GM21390 (cell line): ENCODE results near the gene SELENOV.

Experiments
- ATAC-seq: cut with Tn5 transposase; IDR thresholded peaks from one replicate; pipeline ENCODE4 v1.9.1; 2021; ENCODE audit not compliant: unreplicated experiment

The SELENOV gene

DNA sequence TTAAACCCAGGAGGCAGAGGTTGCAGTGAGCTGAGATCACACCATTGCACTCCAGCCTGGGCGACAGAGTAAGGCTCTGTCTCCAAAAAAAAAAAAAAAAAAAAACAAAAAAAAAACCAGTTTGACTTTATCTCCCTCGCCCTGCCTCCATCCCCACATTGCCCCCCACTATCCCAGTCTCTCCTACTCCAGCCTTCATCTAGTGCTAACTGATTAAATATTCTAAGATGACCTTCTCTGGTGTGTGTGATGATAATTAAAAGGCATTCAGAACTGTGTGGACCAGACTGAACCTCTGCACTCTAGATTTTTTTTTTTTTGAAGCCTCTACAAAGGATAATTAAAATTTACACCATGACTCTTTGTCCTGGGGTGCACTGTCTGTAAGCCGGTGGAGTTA is 22.2 kb upstream of the SELENOV start:
- no peak for ATAC-seq

DNA sequence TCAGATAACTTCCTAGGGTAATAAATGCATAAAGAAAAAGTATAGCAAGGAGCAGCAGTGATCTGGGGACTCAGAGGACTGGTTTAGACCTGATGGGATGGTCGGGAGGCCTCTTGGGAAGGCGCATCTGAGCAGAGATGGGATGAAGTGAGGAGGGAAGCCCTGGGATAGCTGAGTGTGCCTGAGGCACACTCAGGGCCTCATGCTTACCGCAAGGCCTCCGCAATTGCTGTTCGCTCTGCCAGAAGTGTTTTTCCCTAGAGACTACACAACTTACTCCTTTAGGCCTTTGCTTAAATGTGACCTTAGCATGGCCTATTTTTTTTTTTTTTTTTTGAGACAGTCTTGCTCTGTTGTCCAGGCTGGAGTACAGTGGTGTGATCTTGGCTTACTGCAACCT is 20.3 kb upstream of the SELENOV start:
- ATAC-seq = no peak

DNA sequence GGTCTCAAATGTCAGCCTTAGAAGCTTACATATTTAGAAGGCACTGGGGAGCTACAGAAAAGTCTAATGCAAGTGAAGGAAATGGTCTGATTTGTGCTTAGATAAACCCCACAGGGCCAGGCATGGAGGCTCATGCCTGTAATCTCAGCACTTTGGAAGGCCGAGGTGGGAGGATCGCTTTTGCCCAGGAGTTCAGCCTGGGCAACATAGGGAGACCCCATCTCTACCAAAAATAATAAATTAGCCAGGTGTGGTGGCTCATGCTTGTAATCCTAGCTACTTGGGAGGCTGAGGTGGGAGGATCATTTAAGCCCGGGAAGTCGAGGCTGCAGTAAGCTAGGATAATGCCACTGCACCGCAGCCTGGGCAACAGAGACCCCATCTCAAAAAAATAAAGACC is 18.9 kb upstream of the SELENOV start:
- no peak for ATAC-seq

DNA sequence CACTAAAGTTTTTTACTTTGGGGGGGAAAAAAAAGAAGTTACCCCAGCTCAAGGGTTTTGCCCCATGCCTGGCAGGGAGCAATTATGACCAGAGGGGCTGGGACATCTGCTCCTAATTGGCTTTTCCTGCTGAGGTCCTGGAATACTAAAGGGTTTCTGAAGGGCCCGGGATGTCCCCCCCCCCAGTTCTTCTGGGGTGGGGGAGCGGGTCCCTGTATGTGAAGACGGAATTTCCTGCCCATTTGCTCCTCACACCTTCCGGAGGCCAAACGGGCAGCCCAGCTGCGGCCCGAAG is 17.3 kb upstream of the SELENOV start:
- no peak for ATAC-seq

DNA sequence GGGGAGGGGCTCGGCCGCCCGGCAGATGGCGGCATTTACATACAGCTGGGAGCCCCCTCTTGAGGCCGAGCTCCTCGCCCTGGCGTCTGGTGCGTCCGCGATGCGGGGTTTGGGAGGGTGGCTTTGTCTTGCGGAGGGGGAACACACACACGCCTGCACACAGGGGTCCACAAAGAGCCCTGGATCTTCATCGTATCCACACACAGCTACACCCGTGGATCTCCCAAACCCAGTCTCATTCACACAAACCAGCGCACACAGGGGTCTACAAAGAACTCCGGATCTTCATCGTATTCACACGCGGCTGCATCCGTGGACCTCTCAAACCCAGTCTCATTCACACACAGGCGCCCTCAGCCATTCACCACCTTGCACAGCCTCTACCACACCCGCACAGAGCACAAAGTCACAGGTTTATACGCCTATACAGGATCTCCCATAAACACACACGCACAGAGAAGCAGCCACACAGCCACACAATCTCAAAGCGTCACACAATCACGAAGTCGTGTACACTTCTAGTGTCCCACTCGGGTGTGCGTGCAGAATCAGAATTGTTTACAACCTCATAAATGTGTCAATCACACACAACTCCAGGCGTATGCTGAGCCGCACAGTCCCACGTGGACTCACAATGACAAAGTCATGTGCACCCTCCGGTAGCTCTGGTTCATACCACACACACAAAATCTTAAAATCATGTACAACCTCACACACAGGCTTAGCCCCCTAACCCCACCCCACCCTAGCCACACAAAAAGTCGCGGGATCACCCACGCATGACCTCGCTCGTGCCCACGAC is 16.7 kb upstream of the SELENOV start:
- no peak for ATAC-seq

DNA sequence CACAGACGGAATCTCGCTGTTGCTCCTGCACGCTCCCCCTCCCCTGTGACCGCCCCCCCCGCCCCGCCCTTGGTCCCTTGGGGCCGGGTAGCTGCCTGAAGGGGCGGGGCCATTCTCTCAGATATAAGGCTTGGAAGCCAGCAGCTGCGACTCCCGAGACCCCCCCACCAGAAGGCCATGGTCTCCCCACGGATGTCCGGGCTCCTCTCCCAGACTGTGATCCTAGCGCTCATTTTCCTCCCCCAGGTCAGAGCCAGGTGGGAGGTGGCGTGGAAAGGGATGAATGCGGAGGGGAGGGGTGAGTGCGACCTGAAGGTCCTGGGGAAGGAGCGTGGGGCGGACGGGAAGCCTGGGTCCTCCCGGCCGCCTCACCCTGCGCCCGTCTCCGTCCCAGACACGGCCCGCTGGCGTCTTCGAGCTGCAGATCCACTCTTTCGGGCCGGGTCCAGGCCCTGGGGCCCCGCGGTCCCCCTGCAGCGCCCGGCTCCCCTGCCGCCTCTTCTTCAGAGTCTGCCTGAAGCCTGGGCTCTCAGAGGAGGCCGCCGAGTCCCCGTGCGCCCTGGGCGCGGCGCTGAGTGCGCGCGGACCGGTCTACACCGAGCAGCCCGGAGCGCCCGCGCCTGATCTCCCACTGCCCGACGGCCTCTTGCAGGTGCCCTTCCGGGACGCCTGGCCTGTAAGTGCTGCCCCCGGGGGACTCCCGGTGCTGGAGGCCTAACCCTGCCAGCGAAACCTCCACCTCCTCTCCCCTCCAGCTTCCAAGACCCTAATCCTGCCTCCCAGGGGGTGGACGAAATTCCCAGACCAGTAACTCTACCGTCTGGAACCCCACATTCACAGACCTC is 15.9 kb upstream of the SELENOV start, which contains the start of gene DLL3:
Gene DLL3, plus strand, starts transcription at position 150 of the 845 bp plus-strand sequence. Its CDS starts 28 bp downstream, at position 178.
- ATAC-seq = no peak

DNA sequence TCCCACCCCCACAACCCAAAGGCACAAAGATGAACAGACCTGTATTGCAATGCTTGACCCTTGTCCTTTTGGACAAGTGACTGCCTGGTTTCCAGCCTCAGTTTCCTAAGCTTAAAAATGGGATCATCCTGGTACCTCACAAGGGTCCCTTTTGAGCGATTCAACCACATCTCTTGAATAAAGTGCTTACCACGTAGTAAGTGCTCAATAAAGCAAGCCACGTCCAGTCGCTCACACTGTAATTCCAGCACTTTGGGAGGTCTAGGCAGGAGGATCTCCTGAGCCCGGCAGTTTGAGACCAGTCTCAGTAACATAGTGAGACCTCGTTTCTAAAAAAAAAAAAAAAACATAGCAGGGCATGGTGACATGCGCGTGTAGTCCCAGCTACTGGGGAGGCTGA is 15.0 kb upstream of the SELENOV start:
- ATAC-seq = no peak

DNA sequence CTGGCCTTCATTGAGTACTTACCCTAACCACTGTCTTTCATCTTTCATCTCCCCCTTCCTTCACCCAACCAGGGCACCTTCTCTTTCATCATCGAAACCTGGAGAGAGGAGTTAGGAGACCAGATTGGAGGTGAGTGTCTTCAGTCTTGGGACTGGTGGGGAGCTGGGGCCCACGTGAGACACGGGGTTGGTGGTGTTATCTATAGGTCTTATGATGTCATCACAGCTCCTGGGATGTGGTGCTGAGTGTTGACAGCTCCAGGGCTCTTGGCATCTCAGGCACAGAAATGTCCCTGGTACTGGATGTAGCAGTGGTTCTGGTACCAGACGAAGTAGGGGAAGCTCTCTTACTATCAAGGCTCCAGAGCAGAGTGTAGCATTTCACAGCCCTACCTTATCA is 14.4 kb upstream of the SELENOV start:
- no peak for ATAC-seq

DNA sequence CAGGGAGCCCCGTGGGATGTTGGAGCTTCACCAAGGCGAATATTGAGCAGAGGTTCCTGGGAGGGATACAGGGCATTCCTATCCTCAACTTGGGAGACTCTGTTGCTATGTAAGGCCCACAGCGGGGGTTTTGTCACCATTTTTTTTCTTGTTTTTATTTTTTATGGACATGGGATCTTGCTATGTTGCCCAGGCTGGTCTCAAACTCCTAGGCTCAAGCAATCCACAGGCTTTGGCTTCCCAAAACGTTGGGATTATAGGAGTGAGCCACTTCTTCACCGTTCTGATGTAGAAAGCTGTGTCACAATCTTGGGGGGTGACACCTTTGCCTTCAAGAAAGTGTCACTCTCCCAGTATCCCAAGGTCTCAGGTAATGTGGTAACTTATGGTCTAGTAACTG is 13.6 kb upstream of the SELENOV start:
- ATAC-seq = no peak

DNA sequence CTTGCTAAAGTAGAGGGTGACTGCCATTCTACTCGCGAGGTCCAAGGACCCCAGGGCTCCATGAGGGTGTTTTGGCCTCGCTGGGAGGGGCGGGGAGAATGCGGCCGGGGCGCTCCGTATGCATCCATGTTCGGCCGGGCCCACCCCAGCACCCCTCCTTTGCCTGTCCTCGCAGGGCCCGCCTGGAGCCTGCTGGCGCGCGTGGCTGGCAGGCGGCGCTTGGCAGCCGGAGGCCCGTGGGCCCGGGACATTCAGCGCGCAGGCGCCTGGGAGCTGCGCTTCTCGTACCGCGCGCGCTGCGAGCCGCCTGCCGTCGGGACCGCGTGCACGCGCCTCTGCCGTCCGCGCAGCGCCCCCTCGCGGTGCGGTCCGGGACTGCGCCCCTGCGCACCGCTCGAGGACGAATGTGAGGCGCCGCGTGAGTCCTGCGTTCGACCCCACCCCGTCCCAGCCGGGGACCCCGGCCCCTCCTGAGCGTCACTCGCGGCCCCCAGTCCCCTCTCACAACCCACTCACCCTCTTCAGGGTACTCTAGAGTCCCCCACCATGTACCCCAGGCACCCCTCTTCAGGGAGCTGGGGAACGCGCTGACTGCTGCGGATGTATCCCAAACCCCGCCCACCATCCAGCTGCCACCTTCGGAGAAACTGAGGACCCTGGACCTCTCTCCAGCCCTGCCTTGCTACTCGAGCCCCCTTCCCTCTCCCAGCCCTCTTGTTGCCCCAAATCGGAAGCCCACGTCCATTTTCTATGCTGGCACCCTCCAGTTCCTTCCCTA is 12.1 kb upstream of the SELENOV start:
- ATAC-seq = no peak

DNA sequence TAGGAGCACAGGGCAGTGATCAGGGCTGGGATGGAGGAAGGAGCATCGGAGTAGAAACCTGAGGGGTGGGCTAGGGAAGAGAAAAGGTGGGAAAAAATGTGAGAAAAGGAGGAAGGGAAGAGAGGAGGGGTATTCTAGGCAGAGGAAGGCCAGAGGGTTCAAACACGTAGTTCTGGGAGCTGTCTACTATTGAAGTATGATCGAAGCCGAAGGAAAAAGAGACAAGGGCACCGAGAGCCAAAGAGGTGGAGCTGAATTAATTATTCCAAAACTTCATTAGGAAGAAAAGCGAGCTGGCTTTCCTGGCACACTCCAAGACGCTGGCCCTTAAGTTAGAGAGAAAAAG is 8.4 kb upstream of the SELENOV start:
- ATAC-seq = no peak

DNA sequence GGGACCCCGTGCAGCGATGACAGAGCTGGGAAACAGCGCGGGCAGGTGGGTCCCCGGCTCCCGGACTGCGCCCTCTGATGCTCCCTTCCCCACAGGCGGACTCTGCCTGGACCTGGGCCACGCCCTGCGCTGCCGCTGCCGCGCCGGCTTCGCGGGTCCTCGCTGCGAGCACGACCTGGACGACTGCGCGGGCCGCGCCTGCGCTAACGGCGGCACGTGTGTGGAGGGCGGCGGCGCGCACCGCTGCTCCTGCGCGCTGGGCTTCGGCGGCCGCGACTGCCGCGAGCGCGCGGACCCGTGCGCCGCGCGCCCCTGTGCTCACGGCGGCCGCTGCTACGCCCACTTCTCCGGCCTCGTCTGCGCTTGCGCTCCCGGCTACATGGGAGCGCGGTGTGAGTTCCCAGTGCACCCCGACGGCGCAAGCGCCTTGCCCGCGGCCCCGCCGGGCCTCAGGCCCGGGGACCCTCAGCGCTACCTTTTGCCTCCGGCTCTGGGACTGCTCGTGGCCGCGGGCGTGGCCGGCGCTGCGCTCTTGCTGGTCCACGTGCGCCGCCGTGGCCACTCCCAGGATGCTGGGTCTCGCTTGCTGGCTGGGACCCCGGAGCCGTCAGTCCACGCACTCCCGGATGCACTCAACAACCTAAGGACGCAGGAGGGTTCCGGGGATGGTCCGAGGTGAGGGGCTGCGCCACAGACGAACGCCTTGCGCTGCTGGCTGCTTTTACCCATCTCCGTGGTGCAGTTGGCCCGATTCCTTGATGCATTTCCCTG is 7.8 kb upstream of the SELENOV start:
- ATAC-seq = no peak

DNA sequence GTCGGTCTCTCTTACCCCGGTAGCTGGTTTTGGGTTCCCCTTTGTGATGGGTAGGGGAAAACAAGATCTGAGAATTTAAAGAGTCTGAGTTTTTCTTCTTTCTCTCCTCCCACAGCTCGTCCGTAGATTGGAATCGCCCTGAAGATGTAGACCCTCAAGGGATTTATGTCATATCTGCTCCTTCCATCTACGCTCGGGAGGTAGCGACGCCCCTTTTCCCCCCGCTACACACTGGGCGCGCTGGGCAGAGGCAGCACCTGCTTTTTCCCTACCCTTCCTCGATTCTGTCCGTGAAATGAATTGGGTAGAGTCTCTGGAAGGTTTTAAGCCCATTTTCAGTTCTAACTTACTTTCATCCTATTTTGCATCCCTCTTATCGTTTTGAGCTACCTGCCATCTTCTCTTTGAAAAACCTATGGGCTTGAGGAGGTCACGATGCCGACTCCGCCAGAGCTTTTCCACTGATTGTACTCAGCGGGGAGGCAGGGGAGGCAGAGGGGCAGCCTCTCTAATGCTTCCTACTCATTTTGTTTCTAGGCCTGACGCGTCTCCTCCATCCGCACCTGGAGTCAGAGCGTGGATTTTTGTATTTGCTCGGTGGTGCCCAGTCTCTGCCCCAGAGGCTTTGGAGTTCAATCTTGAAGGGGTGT is 7.1 kb upstream of the SELENOV start:
- ATAC-seq = no peak

DNA sequence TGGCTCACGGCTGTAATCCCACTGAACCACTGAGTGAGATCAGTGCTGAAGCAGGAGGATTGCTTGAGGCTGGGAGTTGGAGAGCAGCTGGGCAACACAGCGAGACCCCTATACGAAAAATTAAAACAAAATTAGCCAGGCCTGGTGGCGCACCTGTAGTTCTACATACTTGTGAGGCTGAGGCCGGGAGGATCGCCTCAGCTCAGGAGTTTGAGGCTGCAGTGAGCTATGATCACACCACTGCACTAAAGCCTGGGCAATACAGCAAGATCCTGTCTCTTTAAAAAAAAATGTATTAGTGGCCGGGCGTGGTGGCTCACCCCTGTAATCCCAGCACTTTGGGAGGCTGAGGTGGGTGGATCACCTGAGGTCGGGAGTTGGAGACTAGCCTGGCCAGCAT is 6.3 kb upstream of the SELENOV start:
- no peak for ATAC-seq

DNA sequence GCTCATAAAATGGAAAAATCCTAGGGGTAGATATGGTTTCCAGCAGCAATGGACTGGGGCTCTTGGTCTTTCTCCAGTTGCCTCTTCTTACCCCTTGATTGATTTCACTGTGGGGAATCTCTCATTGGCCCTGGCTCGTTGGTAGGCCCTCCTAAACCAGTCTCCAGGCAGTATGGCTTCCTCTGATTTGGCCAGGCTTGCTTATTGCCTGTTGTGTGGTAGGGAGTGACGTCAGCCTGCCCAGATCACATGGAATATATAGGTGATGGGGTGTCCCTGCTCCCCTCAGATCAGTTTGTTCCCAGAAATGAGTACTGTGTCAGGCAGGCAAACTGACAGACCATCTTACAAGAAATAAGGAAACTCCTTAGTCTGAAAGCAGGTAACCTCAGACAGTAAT is 5.7 kb upstream of the SELENOV start:
- ATAC-seq = no peak

DNA sequence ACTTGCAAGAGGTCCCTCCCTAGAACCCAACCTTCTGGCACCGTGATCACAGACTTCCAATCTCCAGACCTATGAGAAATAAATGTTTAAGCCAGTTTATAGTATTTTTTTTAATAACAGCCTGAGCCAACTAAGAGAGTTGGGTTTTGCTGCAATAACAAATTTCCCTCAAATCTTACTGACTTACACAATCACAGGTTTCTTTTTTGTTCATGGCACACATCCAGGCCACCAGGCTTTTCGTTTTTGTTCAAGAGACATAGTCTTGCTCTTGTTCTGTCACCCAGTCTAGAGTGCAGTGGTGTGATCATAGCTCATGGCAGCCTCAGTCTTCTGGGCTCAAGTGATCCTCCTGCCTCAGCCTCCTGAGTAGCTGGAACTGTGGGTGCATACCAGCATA is 2.0 kb upstream of the SELENOV start:
- ATAC-seq = no peak

DNA sequence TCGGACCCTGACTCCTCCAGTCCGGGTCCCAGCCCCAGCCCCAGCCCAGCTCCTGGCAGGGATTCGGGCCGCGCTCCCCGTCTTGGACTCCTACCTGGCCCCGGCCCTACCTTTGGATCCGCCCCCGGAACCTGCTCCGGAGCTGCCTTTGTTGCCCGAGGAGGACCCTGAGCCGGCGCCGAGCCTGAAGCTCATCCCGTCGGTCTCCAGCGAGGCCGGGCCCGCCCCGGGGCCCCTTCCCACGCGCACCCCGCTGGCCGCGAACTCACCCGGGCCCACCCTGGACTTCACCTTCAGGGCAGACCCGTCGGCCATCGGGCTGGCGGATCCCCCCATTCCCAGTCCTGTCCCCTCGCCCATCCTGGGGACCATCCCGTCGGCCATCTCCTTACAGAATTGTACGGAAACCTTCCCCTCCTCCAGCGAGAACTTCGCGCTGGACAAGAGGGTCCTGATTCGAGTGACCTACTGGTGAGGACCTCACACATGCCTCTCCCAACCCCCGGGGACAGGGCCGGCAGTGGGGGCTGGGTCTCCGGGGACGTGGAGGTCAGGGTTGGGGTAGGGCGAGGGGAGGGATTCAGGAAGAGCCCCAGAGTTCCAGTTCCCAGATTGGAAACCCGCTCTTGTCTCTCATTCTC is 732 bp downstream of the SELENOV start:
- no peak for ATAC-seq

DNA sequence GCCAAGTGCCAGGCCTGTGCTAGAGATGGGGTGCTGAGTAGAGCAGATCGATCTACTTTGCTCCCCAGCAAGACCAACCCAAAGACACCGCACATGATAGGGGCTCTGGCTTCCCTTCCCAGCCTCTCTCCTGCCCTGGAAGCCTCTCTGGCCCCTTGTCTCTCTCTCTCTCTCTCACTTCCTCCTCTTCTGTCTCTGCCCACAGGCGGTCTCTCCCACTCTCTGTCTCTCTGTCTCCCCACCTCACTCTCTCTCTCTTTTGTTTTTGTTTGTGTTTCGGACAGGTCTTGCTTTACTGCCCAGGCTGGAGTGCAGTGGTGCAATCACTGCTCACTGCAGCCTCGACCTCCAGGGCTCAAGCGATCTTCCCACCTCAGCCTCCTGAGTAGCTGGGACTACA is 1.3 kb downstream of the SELENOV start:
- ATAC-seq = no peak

DNA sequence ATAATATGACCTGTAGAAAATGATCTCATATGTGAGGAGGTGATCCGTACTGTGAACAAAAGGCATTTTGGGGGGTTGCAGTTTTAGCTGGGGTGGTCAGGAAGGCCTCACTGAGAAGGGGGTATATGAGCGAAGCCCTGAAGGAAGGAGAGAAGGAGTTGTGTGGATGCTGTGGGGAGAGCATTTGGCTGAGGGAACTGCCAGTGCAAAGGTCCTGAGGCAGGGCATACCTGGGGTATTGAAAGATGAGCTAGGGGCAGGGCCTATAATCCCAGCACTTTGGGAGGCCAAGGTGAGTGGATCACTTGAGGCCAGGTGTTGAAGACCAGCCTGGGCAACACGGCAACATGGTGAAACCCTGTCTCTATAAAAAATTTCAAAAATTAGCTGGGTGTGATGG is 2.5 kb downstream of the SELENOV start:
- no peak for ATAC-seq

DNA sequence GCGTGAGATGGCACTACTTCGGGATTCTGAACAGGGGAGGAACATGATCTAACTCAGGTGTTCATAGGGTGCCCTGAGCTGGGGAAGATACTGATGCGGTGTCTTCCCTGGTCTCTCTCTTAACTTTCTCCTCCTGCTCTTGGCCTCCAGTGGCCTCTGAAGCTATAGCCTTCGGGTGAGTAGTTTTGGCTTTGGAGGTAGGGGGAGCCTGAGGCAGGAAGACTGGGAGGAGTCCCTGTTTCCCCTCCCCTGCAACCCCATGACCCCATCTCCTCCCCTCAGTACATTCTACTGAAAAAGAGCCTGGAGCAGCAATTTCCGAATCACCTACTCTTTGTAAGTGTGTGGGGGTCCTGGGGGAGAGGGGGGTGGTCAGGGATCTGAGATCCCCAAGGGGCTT is 3.5 kb downstream of the SELENOV start:
- ATAC-seq = no peak
